K562 (cell line): Measurements from ENCODE around the gene SPRED2. TPM values are rescaled to one million over a fixed set of nuclear protein-coding genes. Genes with fewer than 3 reads are reported as not detected.

ENCODE experiments used
- ATF2 ChIP-seq: sonication (generic); formaldehyde crosslinking; IDR thresholded peaks from 2 replicates; pipeline ENCODE4 v1.8.1; 2022; ENCODE audit warnings: missing genetic modification reagents
- BMI1 ChIP-seq: fragments of 150-350 bp; IDR thresholded peaks from 2 replicates; pipeline ENCODE4 v1.6.1; 2014; ENCODE audit warnings: low read length
- CTCF ChIP-seq, 3 experiments: IDR thresholded peaks in 2 of 3; conservative IDR thresholded peaks in 1 of 3; 2 replicates each; pipeline ENCODE4 v1.5.1; 2011 to 2012; ENCODE audit warnings: low read length in 3 of 3, mild to moderate bottlenecking in 3 of 3, control low read depth in 2 of 3, improper control_type of control experiment in 1 of 3, inconsistent platforms in 1 of 3, low read depth in 1 of 3, mixed read lengths in 1 of 3, moderate library complexity in 1 of 3; ENCODE audit not compliant: insufficient read depth in 2 of 3
- DNMT1 ChIP-seq: fragments of 450-650 bp; IDR thresholded peaks from 2 replicates; pipeline ENCODE4 v1.6.1; 2016; ENCODE audit warnings: antibody characterized with exemption, mild to moderate bottlenecking
- E2F4 ChIP-seq: sonication (generic); formaldehyde crosslinking; IDR thresholded peaks from 2 replicates; pipeline ENCODE4 v1.8.0; 2022; ENCODE audit warnings: mild to moderate bottlenecking, low read depth, missing genetic modification reagents
- FOXJ3 ChIP-seq: sonication (generic); formaldehyde crosslinking; IDR thresholded peaks from 2 replicates; pipeline ENCODE4 v1.4.0; 2020; ENCODE audit warnings: mild to moderate bottlenecking, missing genetic modification reagents
- GATAD2A ChIP-seq: fragments of 450-650 bp; IDR thresholded peaks from 2 replicates; pipeline ENCODE4 v1.6.1; 2017
- GTF2A2 ChIP-seq: IDR thresholded peaks from 2 replicates; pipeline ENCODE4 v1.6.1; 2016; ENCODE audit warnings: mild to moderate bottlenecking, missing genetic modification characterization, missing compliant biosample characterization
- NR1H2 ChIP-seq: sonication (generic); formaldehyde crosslinking; IDR thresholded peaks from 2 replicates; pipeline ENCODE4 v1.4.0; 2020; ENCODE audit warnings: mild to moderate bottlenecking, missing genetic modification reagents
- PHF20 ChIP-seq: fragments of 450-650 bp; IDR thresholded peaks from 2 replicates; pipeline ENCODE4 v1.6.1; 2018; ENCODE audit not compliant: partially characterized antibody
- PPARD ChIP-seq: fragments of 250-450 bp; sonication (Bioruptor Pico); IDR thresholded peaks from 2 replicates; pipeline ENCODE4 v1.8.0; 2022; ENCODE audit warnings: inconsistent platforms, mild to moderate bottlenecking, moderate library complexity
- RBM17 ChIP-seq: fragments of 200-400 bp; formaldehyde crosslinking; IDR thresholded peaks from 2 replicates; pipeline ENCODE4 v1.6.1; 2017; ENCODE audit warnings: low read depth, mild to moderate bottlenecking, low read length, borderline replicate concordance
- SAFB ChIP-seq: fragments of 200-400 bp; formaldehyde crosslinking; IDR thresholded peaks from 2 replicates; pipeline ENCODE4 v1.6.1; 2017; ENCODE audit warnings: low read depth, low read length, borderline replicate concordance
- SETDB1 ChIP-seq: IDR thresholded peaks from one replicate; pipeline ENCODE4 v1.6.1; 2012; ENCODE audit warnings: low read length, control low read depth, inconsistent platforms
- TAF9B ChIP-seq: fragments of 450-650 bp; IDR thresholded peaks from 2 replicates; pipeline ENCODE4 v1.6.1; 2018; ENCODE audit warnings: mild to moderate bottlenecking; ENCODE audit not compliant: partially characterized antibody
- ZBTB49 ChIP-seq: sonication (generic); formaldehyde crosslinking; IDR thresholded peaks from 2 replicates; pipeline ENCODE4 v1.8.0; 2022; ENCODE audit warnings: missing genetic modification reagents, mild to moderate bottlenecking, borderline replicate concordance
- ZNF217 ChIP-seq: sonication (generic); formaldehyde crosslinking; IDR thresholded peaks from 2 replicates; pipeline ENCODE4 v1.8.0; 2022; ENCODE audit warnings: mild to moderate bottlenecking, missing genetic modification reagents
- ZNF280A ChIP-seq: fragments of 450-650 bp; IDR thresholded peaks from 2 replicates; pipeline ENCODE4 v1.6.1; 2018; ENCODE audit warnings: mild to moderate bottlenecking, low read depth; ENCODE audit not compliant: partially characterized antibody
- polyA plus RNA-seq, 8 experiments: library from polyadenylated mRNA; depleted of rRNA in 4 of 8; stranded (reverse) in 5 of 8; unstranded in 3 of 8; fragments of >200 nt; fragmentation: Nextera tagmentation in 2 of 8; fragmentation: Illumina TruSeq in 1 of 8; extraction: Ambion mirVana in 2 of 8; extraction: Trizol in 1 of 8; gene quantifications; 2 replicates each; pipeline versions ENCODE4 v1.2.1 to v1.2.3, GENCODE V29; 2011 to 2014; ENCODE audit warnings: inconsistent platforms in 1 of 8, missing spikeins in 1 of 8
- total RNA-seq, 7 experiments: library from RNA; depleted of rRNA in 6 of 7; stranded (reverse); fragments of >200 nt in 6 of 7; fragmentation: Illumina TruSeq in 2 of 7; extraction: Trizol in 2 of 7; gene quantifications; 2 replicates each; pipeline versions ENCODE4 v1.2.1 to v1.2.3, GENCODE V29; 2011 to 2021; ENCODE audit warnings: low replicate concordance in 1 of 7
- TF ChIP-seq, protein P1 (sequence below), 2 experiments: fragments of 450-650 bp in 1 of 2; sonication (generic) in 1 of 2; formaldehyde crosslinking in 1 of 2; IDR thresholded peaks in 1 of 2; conservative IDR thresholded peaks in 1 of 2; 2 replicates each; pipeline versions ENCODE4 v1.6.1 to v1.8.1; 2016 to 2023; ENCODE audit warnings: mild to moderate bottlenecking in 2 of 2, moderate library complexity in 2 of 2, inconsistent platforms in 1 of 2, missing genetic modification reagents in 1 of 2

SPRED2 gene
- total and polyA plus RNA-seq, 9 of the 15 experiments (the other 6 are each of a cell fraction or from before 2014, with no cell fraction given), result 4.6 to 50.8 (median 14.1) TPM

- no peak for TF ChIP-seq ZNF280A
- no peak for TF ChIP-seq ZBTB49 (CRISPR knock-in tag)
- no peak for TF ChIP-seq BMI1
- TF ChIP-seq, protein P1, sequence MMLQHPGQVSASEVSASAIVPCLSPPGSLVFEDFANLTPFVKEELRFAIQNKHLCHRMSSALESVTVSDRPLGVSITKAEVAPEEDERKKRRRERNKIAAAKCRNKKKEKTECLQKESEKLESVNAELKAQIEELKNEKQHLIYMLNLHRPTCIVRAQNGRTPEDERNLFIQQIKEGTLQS (IDR thresholded peaks at IDR 0.05), result peak; percentile 44; the same call in 1 of the 2 replicates
- TF ChIP-seq, protein P1 (CRISPR knock-in tag; conservative IDR thresholded peaks at IDR 0.05), result no peak
- TF ChIP-seq GTF2A2 (tag), result no peak
- TF ChIP-seq SETDB1, result no peak
- TF ChIP-seq SAFB, result no peak
- TF ChIP-seq ZNF217 (CRISPR knock-in tag), result no peak
- no peak for TF ChIP-seq E2F4 (CRISPR knock-in tag)
- TF ChIP-seq TAF9B, result no peak
- no peak for TF ChIP-seq FOXJ3 (CRISPR knock-in tag)
- no peak for TF ChIP-seq PPARD (CRISPR knock-in tag)
- TF ChIP-seq ATF2, result no peak
- no peak for TF ChIP-seq CTCF (IDR thresholded peaks at IDR 0.05 in 2 of 3, conservative IDR thresholded peaks at IDR 0.05 in 1 of 3; ENCODE audit: insufficient read depth in 2 of 3, low read depth in 1 of 3, low read length in 3 of 3)
- TF ChIP-seq RBM17, result no peak
- no peak for TF ChIP-seq NR1H2
- TF ChIP-seq DNMT1, result no peak
- TF ChIP-seq PHF20, result no peak
- TF ChIP-seq GATAD2A, result no peak
Observed at GRCh38 chr2:65377556-65378192, 54.7 kb downstream of the SPRED2 start (continued).
